ENCODE data around the gene RNF149.

Gene RNF149

GRCh38 chr2:101231937-101232730 lies 76.4 kb downstream of the RNF149 start:
- DNase-seq (ENCODE audit: low read depth in 2 of 2) = no peak

DNA sequence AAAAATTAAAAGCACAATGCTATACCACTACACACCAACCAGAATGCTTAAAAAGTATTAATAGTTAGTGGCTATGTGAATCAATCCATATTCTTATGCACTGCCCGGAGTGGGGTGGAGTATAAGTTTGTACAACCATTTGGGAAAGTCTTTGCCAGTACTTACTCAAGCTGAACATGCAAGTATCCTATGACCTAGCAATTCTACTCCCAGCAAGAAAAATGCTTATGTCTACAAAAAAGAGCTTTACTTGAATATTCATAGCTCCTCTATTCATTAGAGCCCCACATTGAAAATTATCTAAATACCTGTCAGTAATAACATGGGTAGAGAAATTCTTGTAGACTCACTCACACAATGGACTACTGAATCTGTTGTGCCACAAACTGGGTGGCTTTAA lies 77.3 kb downstream of the RNF149 start:
- DNase-seq (ENCODE audit: low read depth in 2 of 2) = no peak

DNA sequence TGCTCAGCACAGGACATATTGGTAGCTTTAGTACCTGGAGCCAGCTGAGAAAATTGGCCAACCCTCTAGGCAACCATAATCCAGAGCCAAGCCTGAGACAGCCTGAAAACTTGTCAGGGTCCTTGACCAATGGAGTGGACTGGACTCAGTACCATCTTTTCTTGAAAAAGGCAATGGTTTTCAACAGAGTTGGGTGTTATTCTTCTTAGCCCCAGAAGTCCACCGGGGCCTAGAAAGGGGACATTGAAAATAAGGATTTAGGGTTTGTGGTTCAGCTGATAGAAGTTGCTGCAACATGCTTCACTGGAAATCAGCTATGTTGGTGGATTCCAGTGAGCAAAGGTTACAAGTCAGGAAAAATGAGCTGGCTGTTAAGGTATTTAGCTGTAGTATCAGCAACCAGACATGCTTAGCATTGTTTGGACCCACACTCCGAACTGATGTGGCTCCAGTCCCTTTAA lies 77.9 kb downstream of the RNF149 start:
- no peak for DNase-seq (ENCODE audit: low read depth in 2 of 2)

Measured in stimulated activated CD4-positive, alpha-beta T cell treated with anti-CD3 and anti-CD28 coated beads, Interleukin-1b, Interleukin-23, amount 100 ng/mL, for 4 hours (primary cell).